Spleen (tissue), 11 donors: ENCODE measurements around the gene IRGM. TPM values are rescaled to one million over a fixed set of nuclear protein-coding genes. Genes with fewer than 3 reads are reported as not detected.
"Not testable (repeated sequence)": the region's sequence is repeated elsewhere in the genome, so short reads cannot be mapped to it uniquely, and the experiment has no call there.

Experiments
- DNase-seq: peaks from one replicate; pipeline ENCODE4 v3.0.0-alpha.2; 2020
- H3K27ac ChIP-seq, 8 donors: fragments of 200-600 bp; sonication (generic) in 7 of 8; 1 replicate in 4 of 8; 2 replicates in 4 of 8; pipeline versions ENCODE4 v1.5.0 to v1.8.0; 2016 to 2021; ENCODE audit warnings: inconsistent platforms in 4 of 8, mild to moderate bottlenecking in 4 of 8, moderate library complexity in 1 of 8
- H3K27me3 ChIP-seq, 7 donors: fragments of 200-600 bp; sonication (generic) in 6 of 7; replicated peaks in 1 of 7; 1 replicate in 4 of 7; 2 replicates in 3 of 7; pipeline versions ENCODE4 v1.5.0 to v1.8.0; 2016 to 2021; ENCODE audit warnings: inconsistent platforms in 3 of 7, mild to moderate bottlenecking in 1 of 7
- H3K36me3 ChIP-seq, 6 donors: fragments of 200-600 bp; sonication (generic) in 5 of 6; 1 replicate in 4 of 6; 2 replicates in 2 of 6; pipeline versions ENCODE4 v1.5.0 to v1.8.0; 2016 to 2021; ENCODE audit warnings: inconsistent platforms in 2 of 6
- H3K4me1 ChIP-seq, 6 donors: fragments of 200-600 bp; sonication (generic) in 5 of 6; 1 replicate in 3 of 6; 2 replicates in 3 of 6; pipeline versions ENCODE4 v1.5.0 to v1.8.0; 2016 to 2021; ENCODE audit warnings: inconsistent platforms in 3 of 6
- H3K4me3 ChIP-seq, 8 donors: fragments of 200-600 bp; sonication (generic) in 7 of 8; 1 replicate in 4 of 8; 2 replicates in 4 of 8; pipeline versions ENCODE4 v1.5.0 to v1.8.0; 2016 to 2021; ENCODE audit warnings: inconsistent platforms in 4 of 8, mild to moderate bottlenecking in 4 of 8, moderate library complexity in 2 of 8
- H3K9me3 ChIP-seq, 8 donors: fragments of 200-600 bp; sonication (generic) in 7 of 8; 1 replicate in 4 of 8; 2 replicates in 4 of 8; pipeline versions ENCODE4 v1.5.0 to v1.8.0; 2016 to 2021; ENCODE audit warnings: inconsistent platforms in 4 of 8
- CTCF ChIP-seq, 11 experiments: fragments of 200-600 bp in 7 of 11; fragments of 450-650 bp in 4 of 11; sonication (generic) in 4 of 11; IDR thresholded peaks in 8 of 11; conservative IDR thresholded peaks in 3 of 11; 1 replicate in 7 of 11; 2 replicates in 4 of 11; pipeline versions ENCODE4 v1.4.0 to v1.8.0; 2016 to 2021; ENCODE audit warnings: antibody characterized with exemption in 11 of 11, inconsistent platforms in 4 of 11, mild to moderate bottlenecking in 1 of 11
- POLR2A ChIP-seq, 3 donors: fragments of 450-650 bp; IDR thresholded peaks; one replicate each; pipeline ENCODE4 v1.5.1; 2017; ENCODE audit warnings: antibody characterized with exemption in 3 of 3, mild to moderate bottlenecking in 1 of 3
- POLR2AphosphoS5 ChIP-seq, 3 donors: sonication (generic); formaldehyde crosslinking; IDR thresholded peaks; one replicate each; pipeline ENCODE4 v1.5.1; 2017; ENCODE audit warnings: antibody characterized with exemption in 3 of 3
- WGBS, 5 donors: extraction: QIAGEN DNeasy Blood & Tissue Kit in 3 of 5; methylation state at CpG; one replicate each; pipeline versions ENCODE4 v1.1.5 to v1.1.7; 2013 to 2018; 5-methylcytosine and 5-hydroxymethylcytosine counted together
- intact Hi-C: fragments of 100-400 bp; cut with DNase I; formaldehyde crosslinking; loops from one replicate; pipeline ENCODE4 v1.15.0; 2023; ENCODE audit warnings: low total_unique reads
- polyA plus RNA-seq, 3 donors: library from polyadenylated mRNA; stranded (reverse); fragments of 200-250 nt; gene quantifications; one replicate each; pipeline ENCODE4 v1.2.1, GENCODE V29; 2013
- total RNA-seq, 7 donors: library from RNA; depleted of rRNA in 3 of 7; stranded (reverse); fragments of >200 nt in 3 of 7; fragmentation: NEBNext Ultra II Directional in 4 of 7; extraction: Animal tissue kit (Norgen Biotek cat#: 25700) in 4 of 7; gene quantifications; one replicate each; pipeline versions ENCODE4 v1.1.0 to v1.2.1, GENCODE V29; 2016 to 2021
- donor health status: healthy with polysubstance abuse.
- donor health status: DM: no; HTN: no; CAD: no; lungs with moderate emphysema.
- donor health status: DM: no; HTN: no; CAD: no.
- donor health status: Bipolar disorder and iron deficiency.
- donor health status: healthy.
- donor health status: DM: no; HTN: no; CAD: no.
- donor health status: DM: yes; HTN: yes; CAD: no.

Gene IRGM
- total and polyA plus RNA-seq, 10 donors, result 0.06 to 2.4 (median 0.72) TPM; not detected in 1

GRCh38 chr5:150809363-150809762 lies 37.0 kb upstream of the IRGM start:
- H3K4me1 ChIP-seq, result no peaks in the 10 kb centered on the region
- no peak for TF ChIP-seq POLR2A (IDR thresholded peaks at IDR 0.05)
- TF ChIP-seq CTCF (IDR thresholded peaks at IDR 0.05 in 8 of 11, conservative IDR thresholded peaks at IDR 0.05 in 3 of 11), result no peak
- no peak for TF ChIP-seq POLR2AphosphoS5 (IDR thresholded peaks at IDR 0.05)
- no peaks in the 10 kb centered on the region for H3K9me3 ChIP-seq
- intact Hi-C loops, result no loop called here
- H3K27me3 ChIP-seq, result no peaks in the 10 kb centered on the region
- WGBS, 5 donors, result 86 to 98% (median 92%) methylated on average over 3 of the region's 3 CpGs
- no peak for DNase-seq
- H3K36me3 ChIP-seq, result no peaks in the 10 kb centered on the region
- no peak overlapping the region for H3K27ac ChIP-seq
- no peak overlapping the region for H3K4me3 ChIP-seq

- Histone ChIP-seq H3K9me3 (peaks cover 0 to 38% (median 28%) of the 10 kb centered on the region in 8 donors), H3K27ac (no peak overlapping the region), H3K27me3 (no peaks in the 10 kb centered on the region), H3K36me3 (no peaks in the 10 kb centered on the region), H3K4me3 (no peak overlapping the region), H3K4me1 (no peaks in the 10 kb centered on the region)
- DNase-seq, result no peak
- intact Hi-C loops, result no loop called here
- TF ChIP-seq POLR2A (IDR thresholded peaks at IDR 0.05), result no peak
- TF ChIP-seq CTCF (IDR thresholded peaks at IDR 0.05 in 8 of 11, conservative IDR thresholded peaks at IDR 0.05 in 3 of 11), result no peak
- no peak for TF ChIP-seq POLR2AphosphoS5 (IDR thresholded peaks at IDR 0.05)
Measured at GRCh38 chr5:150815010-150815409, 31.3 kb upstream of the IRGM start.

GRCh38 chr5:150816946-150817345 lies 29.4 kb upstream of the IRGM start:
- Histone ChIP-seq H3K27ac (no peak overlapping the region), H3K4me1 (no peaks in the 10 kb centered on the region), H3K9me3 (peaks cover 0 to 51% (median 28%) of the 10 kb centered on the region in 8 donors), H3K36me3 (no peaks in the 10 kb centered on the region), H3K27me3 (peaks cover 0 to 3% (median 0%) of the 10 kb centered on the region in 7 donors), H3K4me3 (no peak overlapping the region)
- intact Hi-C loops, result no loop called here
- TF ChIP-seq POLR2A (IDR thresholded peaks at IDR 0.05) (no peak), CTCF (IDR thresholded peaks at IDR 0.05 in 8 of 11, conservative IDR thresholded peaks at IDR 0.05 in 3 of 11) (no peak), POLR2AphosphoS5 (IDR thresholded peaks at IDR 0.05) (no peak)
- DNase-seq, result no peak
- WGBS, 5 donors, result 74 to 100% (median 90%) methylated on average over 2 of the region's 2 CpGs

GRCh38 chr5:150829744-150830143 lies 16.6 kb upstream of the IRGM start:
- Histone ChIP-seq H3K9me3 (peaks cover 3 to 60% (median 31%) of the 10 kb centered on the region in 8 donors), H3K27ac (no peak overlapping the region), H3K4me1 (no peaks in the 10 kb centered on the region), H3K4me3 (no peak overlapping the region), H3K36me3 (no peaks in the 10 kb centered on the region), H3K27me3 (no peaks in the 10 kb centered on the region)
- intact Hi-C loops, result no loop called here
- TF ChIP-seq CTCF (IDR thresholded peaks at IDR 0.05 in 8 of 11, conservative IDR thresholded peaks at IDR 0.05 in 3 of 11), result no peak
- no peak for TF ChIP-seq POLR2AphosphoS5 (IDR thresholded peaks at IDR 0.05)
- no peak for TF ChIP-seq POLR2A (IDR thresholded peaks at IDR 0.05)
- DNase-seq, result no peak
- WGBS, 5 donors, result 74 to 80% (median 79%) methylated on average over 5 of the region's 5 CpGs

GRCh38 chr5:150831821-150832220 lies 14.5 kb upstream of the IRGM start:
- DNase-seq, intact Hi-C loops, H3K36me3 ChIP-seq, H3K4me3 ChIP-seq, H3K27me3 ChIP-seq, H3K4me1 ChIP-seq, H3K27ac ChIP-seq: not testable (repeated sequence)
- peaks cover 3 to 62% (median 31%) of the 10 kb centered on the region in 8 donors for H3K9me3 ChIP-seq
- 77 to 92% (median 84%) methylated on average over 2 to 3 of the region's 3 CpGs for WGBS, 5 donors
